NCI-H526 (cell line): ENCODE data around the gene PRAF2.

Experiments
- DNase-seq, 2 experiments: peaks; one replicate each; lab custom pipeline; 2025; lab: John Stamatoyannopoulos, UW

Gene PRAF2, protein sequence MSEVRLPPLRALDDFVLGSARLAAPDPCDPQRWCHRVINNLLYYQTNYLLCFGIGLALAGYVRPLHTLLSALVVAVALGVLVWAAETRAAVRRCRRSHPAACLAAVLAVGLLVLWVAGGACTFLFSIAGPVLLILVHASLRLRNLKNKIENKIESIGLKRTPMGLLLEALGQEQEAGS

DNA sequence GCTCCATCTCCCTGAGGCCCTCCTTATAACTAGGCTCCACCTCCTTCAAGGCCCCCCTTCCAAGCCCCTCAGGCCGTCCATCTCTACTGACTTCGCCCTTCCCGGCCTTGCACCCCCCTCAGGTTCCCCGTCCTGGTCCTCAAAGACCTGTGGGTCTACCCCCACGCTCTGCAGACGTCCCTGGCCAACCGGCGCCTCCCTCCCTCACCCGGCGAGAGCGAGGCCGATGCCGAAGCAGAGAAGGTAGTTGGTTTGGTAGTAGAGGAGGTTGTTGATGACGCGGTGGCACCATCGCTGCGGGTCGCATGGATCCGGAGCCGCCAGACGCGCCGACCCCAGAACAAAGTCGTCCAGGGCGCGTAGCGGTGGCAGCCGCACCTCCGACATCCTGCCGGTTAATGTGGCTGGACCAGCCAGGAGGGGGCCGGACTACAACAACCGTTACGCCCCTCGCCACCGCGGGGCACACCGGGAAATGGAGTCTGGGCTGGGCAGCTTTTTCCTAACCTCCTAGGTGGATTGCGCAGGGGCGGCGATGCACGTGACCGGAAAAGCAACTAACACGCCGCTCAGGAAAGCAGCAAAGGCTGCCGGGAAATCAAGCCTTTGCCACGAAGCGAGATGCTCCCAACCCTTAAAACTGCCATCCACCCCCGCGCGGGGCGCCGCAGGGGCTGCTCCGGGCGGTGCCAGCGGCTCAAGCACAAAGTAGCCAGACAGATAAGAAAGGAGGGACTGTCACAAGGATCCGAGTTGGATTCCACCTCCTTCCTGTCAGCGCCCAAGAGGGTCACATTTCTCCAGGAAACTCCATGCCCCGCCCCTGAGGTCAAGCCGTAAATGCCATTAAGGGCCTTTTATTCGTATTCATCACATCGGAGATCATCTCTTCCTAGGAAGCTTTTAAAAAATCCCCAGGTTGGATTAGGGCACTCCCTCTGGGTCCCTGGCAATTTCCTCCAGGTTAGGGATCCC lies at the start of gene PRAF2:
Gene PRAF2, minus strand, starts transcription at position 402 of the 975 bp plus-strand sequence. Its CDS starts 15 bp downstream, at position 387.
- DNase-seq = peak; percentile 86 to 94

DNA sequence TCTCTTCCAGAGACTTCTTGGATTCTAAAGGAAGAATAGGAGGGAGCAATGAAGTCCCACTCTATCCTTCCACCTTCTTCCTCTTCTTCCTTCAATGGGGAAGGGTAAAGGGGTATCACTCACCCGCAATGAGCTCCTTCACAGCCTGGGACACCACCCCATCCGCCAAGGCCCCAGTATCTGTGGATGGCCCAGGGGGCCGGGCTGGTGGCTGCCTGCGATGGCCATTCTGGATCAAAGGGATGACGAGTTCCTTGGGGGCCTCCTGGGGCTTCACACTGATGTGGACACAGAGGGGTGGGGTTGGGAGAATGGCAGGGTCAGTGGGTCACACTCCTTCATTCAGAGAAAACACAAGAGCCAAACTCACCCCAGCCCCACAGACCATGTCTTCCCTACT lies 48.7 kb upstream of the PRAF2 start:
- no peak for DNase-seq

DNA sequence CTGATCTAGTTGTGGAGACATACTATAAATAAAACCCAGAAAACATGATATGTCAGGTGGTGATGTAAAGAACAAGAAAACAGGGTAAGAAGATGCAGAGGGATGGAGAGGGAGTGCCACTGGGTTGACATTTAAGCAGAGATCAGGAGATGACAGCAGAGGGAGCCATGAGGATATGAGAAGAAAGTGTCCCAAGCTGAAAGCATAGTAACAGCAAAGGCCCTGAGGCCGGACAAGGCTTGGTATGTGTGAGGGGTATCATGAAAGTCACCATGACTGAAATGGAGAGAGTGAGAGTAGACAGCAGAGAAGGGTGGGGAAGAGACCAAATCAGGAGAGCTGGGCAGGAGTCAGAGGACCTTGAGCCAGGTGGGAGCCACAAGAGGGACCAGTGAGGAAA lies 46.3 kb upstream of the PRAF2 start:
- DNase-seq = peak in 1 of 2 experiments; percentile 18

DNA sequence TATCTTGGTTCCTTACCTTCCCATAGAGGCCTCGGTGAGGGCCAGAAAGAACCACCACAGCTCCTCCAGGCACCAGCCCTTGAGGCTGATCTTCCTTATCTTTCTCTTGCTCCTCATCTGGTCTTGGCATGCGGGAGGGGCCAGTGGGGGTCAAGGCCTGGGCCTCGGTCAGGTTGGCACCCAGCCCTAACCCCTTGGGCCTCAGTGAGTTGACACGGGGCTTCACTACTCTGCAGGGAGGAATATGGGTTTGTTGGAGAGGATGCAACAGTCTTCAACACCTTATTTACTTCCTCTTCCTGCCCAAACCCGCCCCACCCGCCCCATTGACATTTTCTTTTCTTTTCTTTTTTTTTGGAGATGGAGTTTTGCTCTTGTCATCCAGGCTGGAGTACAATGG lies 43.8 kb upstream of the PRAF2 start:
- no peak for DNase-seq

DNA sequence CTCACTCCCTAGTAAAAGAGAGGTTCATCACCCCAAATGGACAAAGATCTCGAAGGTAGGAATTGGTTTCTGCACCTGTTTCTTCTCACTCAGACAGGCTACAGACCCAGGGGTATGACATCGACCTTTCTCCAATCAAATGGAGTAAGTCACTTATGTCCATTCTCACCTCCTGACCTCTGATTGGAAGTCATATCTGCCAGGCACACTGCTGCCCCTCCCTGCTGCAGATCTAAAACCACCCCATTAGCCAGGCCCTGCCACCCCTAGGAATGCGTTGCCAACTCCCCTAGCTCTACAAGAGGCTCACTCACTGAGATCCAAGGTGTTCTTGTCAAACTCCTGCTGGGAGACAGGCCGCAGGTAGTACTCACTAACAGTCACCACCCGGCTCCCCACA lies 42.9 kb upstream of the PRAF2 start:
- no peak for DNase-seq

DNA sequence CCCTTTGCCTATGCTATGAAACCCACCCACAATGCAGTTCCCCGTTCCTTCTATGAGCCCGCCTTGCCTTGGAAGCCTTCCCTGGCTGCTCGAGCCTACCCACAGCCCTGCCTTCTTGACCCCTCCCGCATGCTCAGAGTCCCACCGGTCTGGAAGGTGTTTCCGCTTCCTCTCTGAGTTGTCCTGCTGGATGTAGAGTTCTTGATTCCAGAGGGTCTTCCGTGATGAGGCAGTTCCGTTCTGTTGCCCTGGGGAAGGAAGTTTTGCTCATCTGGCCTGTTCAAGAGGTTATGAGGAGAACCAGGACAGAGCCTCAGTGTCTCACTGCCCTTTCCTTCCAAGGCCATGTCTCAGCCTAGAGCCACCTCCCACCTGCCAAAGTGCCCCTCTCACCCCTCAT lies 42.3 kb upstream of the PRAF2 start:
- no peak for DNase-seq

DNA sequence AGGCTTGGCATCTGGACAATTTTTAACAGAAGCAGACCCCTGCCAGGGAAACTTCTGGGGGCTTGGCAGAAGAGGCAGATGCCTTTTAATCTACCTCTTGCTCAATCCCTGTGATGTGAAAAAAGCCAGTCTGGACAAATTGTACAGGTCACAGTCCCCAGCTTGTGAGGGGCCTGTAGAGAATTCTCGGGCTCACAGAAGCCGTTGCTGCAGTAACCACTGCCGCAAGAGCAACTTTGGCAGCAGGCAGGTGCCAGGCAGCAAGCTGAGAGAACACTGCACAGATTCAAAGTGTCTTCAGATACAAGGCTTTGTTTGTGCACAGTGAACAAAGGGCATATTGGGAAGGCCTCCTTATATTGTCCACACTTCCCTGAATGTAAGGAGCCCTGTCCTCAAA lies 38.0 kb upstream of the PRAF2 start:
- no peak for DNase-seq

DNA sequence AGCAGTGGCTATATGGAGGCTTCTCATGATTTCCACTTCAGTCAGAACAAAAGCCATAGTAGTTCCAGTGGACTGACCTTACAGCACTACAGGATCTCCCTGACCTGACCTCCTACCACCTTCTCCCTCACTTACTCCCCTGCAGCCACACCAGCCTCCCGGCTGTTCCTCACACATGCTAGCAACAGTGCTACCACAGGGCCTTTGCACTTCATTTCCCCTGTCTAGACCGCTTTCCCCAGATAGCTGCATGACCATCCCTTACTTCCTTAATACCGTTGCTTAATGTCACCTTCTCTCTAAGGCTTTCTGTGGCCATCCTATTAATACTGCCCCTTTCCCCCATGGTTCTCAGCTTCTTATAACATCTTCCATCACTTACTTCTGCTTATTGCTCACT lies 36.6 kb upstream of the PRAF2 start:
- DNase-seq = no peak

DNA sequence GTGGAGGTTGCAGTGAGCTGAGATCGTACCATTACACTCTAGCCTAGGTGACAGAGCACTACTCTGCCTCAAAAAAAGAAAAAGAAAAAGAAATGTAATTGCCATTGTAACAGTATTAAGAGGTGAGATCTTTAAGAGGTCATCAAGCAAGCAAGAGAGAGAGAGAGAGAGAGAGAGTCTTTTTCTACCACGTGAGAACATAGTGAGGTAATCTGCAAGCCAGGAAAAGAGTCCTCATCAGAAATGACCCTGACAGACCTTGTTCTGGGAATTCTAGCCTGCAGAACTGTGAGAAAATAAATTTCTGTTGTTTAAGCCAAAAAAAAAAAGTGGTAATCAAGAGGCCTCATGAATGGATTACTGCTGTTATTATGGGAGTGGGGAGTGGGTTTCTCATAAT lies 34.8 kb upstream of the PRAF2 start:
- no peak for DNase-seq

DNA sequence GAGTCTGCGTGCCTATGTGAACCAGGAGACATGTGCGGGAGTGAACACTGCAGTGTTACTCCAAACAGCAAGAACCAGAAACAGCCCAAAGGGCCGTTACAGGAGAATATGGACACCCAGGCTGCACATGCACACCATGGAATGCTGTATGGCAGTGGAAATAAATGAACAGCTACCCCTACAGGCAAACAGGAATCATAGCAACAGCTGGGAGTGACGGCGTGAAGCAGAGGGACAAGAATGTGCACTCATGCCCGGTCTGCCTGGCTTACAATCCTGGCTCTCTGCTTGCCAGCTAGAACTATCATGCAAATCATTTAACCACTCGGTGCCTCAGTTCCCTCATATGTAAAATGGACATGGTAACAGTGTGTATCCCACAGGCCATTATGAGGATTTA lies 33.1 kb upstream of the PRAF2 start:
- peak in 1 of 2 experiments; percentile 57 for DNase-seq

DNA sequence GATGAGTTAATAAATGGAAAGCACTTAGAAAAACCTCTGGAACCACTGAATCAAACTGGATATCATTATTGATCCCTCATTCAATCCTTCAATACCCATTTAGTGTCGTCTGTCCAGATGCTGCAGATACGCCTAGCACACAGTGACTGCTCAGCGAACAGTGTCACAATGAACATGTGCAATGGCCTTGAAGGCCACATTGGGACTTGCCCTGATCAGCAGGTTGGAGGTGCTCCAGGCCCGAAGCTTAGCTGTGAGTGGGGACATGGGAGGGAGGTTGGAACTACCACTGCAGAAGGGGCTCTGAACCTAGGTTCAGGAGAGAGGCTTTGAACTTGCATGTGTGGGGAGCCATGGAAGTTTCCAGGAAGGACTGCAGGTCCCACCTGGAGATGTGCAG lies 32.5 kb upstream of the PRAF2 start:
- DNase-seq = no peak

DNA sequence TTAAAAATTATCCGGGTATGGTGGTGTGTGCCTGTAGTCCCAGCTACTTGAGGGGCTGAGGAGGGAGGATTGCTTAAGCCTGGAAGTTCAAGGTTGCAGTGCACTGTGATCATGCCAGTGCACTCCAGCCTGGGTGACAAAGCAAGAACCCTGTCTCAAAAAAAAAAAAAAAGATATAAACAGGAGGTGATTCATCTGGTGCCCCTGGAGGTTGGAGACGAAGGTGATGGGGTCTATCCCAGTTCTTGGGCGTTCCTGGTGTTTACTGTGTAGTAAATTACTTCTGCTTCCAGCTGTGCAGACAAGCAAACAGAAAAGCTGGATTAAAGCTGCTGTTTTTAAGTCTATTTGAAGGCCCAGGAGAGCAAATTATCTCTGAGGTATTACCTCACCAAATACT lies 29.8 kb upstream of the PRAF2 start:
- DNase-seq = no peak

DNA sequence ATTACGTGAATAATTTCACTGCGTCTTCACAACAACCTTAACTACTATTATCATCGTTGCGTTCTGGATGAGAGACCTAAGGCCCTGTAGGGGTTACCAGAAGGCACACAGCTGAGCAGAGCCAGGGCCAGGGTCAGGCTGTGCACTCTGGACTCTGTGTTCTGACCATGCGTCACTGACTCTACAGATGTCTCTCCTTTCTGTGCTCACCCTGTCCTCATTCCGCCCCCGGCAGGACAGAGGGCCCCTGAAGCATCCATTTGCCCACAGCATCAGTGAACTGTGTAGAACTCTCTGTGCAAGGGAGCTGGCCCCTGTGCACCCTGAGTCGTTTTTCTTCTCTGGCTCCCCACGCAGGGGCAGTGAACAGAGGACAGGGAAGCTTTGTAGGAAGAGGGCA lies 28.4 kb upstream of the PRAF2 start:
- DNase-seq = no peak

DNA sequence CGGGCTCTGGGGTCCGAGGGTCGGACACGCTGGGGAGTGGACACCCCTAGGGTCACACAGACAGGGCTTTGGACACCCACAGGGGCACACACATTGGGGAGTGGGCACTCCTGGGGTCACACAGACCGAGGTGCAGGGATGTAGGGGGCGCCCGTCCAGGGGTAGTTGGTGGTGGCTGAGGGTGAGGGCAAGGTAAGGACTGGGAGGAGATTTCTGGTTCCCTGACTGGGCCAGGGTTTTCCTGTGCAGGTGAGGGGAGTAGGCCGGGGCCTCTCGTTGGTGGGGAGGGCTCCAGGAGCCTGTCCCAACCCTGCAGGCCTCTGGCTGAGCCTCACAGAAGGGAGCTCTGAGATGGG lies 27.8 kb upstream of the PRAF2 start:
- DNase-seq = no peak

DNA sequence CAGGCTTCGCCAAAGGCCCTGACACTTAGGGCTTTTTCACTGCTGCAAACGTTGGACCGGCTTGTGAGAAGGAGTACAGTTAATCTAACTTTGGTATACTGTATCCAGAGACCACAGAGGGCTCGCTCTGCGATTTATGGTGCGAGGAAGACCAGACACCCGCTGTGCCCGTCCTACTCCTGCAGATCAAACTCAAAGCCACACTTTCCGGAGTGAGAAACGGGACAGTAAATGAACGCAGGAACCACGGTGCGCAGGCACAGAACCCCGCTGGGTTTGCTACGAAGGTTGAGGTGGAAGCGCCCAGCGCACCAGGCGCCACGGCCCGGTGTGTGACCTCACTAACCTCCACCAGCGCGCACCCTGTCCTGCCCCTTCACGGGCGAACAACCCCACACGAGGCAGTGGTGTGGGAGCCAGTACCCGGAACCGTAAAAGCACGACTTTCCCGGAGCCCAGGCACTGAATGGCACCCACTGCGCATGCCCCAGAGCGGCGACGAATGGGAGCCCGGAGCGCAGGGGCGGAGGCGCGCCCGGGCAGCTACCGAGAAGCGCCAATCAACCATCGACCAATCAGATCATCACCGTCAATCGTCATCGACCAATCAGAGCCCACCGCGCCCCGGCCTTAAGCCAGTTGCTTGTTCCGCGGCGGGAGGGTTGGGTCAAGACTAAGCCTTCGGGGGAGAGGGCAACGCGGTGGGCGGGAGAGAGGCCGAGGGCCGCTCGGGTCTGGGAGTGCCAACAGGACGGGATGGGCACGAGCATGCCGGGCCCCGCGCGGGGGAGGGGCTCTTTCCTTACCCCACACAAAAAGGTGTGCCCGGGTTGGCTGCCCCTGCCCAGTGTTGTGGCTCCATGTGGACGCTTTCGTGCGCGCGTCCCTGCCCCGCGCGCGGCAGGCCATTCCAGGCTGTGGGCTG lies 27.2 kb upstream of the PRAF2 start:
- peak; percentile 90 to 96 for DNase-seq

DNA sequence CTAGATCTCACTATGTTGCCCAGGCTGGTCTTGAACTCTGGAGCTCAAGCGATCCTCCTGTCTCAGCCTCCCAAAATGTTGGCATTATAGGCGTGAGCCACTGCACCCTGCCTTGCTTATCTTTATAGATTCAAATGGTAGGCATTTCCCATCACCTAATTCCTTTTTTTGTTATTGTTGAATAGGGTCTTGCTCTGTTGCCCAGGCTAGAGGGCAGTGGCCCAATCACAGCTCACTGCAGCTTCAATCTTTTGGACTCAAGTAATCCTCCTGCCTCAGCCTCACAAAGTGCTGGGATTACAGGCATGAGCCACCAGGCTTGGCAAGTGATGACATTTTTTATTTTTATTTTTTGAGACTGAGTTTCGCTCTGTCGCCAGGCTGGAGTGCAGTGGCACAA lies 22.6 kb upstream of the PRAF2 start:
- DNase-seq = no peak

DNA sequence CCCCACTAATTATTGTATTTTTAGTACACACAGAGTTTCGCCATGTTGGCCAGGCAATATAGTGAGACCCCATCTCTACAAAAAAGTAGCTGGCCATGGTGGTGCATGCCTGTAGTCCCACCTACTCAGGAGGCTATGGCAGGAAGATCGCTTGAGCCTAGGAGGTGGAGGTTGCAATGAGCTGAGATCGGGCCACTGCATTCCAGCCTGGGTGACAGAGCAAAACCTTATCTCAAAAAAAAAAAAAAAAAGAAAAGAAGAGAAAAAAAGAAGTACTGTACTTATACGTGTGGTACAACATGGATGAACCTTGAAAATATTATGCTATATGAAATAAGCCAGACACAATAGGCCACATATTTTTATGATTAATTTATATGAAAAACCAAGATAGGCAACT lies 15.8 kb upstream of the PRAF2 start:
- no peak for DNase-seq

DNA sequence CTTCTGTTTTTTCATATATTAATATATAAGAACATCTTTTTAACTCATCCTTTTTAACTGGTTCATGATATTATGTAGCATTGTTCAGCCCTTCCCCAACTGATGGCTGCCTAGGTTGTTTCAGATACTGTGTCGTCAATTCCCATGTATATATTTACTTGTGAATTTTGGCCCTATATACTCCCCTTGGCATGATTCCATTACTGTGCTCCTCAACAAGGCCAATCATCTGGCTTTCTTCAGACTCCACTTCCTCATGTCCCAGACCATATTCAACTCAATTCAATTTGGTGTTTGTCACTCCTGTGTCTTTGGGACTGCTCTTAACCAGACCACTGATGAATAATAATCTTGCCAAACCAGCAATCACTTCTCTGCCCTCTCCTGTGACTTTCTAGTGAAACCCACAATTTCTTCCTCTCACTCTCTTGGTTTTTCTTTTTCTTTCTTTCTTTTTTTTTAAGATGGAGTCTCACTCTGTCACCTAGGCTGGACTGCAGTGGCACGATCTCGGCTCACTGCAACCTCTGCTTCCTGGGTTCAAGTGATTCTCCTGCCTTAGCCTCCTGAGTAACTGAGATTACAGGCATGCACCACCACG lies 8.6 kb upstream of the PRAF2 start:
- no peak for DNase-seq

DNA sequence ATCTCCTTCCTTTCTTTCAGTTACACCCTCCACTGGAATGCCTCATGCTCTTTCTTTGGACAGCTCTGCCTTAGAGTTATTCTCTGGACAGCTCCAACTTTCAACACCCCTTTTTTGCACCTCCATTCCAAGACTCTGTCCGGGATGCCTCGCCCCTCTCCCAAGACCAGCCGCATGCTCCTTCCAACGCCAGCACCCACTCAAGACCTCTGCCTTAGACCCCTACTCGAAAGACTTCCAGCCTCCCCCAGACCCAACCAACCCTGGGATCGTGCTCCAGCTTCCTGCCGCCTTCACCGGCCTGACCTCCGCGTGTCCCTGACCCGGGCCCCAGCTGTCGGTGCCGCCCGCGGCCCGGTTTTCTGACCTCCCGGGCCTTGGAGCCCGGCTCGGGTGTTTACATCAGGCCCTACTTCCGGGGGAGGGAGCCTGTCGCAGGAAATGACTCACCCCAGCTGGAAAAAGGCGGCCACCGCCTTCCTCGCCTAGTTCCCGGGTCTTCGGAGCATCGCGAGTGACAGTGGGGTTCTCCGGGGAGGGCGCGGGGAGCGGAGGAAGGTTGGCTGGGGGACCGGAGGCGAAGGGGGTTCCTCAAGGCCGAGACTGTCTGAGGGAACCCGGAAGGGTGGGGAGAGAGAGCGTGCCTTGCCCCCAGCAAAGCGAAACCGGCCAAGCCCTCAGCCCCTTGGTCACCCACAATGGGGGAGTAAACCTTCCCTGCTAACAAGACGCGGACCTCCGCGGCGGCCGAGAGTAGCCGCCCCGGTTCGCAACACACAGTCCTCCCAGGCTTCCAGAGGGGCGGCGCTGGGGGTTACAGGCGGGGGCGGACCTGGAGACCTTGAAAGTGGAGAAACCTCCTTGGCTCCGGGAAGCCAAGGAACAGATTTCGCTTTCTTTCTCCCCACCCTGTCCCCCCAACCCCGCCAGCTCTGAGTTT lies 6.0 kb upstream of the PRAF2 start, which contains the start of gene WDR45:
Gene WDR45, minus strand, starts transcription at position 399 of the 940 bp plus-strand sequence. CDS start 1,792 bp downstream, outside the sequence.
- DNase-seq = peak in 1 of 2 experiments; percentile 50

DNA sequence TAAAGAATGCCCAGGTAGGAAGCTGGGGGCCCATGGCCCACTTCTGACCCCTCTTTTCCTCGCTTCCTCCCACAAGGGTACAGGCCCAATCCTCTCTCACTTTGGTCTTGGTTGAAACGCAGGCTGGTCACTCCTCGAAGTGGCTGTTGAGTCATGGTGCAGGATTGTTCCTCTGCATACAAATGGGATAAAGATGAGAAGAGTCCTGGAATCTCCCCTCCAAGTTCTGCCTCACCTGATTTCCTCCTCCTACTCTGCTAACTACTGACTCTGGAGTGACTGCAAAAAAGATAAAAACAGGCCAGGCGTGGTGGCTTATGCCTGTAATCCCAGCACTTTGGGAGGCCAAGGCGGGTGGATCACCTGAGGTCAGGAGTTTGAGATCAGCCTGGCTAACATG lies 4.1 kb upstream of the PRAF2 start:
- DNase-seq = no peak

DNA sequence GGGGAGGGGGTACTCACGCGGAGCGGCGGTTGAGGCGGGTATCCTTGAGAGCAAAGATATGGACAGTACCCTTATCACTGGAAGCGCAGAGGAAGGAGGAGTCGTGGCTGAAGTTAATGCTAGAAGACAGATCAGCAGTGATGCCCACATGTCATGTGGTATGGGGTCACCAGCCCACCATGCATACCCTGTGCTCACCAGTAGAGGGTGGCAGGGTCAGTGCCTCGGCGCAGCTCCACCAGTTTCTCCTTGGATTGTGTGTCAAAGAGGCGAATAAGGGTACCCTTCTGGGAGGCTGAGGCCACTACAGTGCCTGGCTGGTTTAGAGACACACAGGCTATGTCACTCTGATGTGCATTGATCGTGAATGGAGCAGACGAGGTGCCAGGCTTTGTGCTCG lies 1.5 kb upstream of the PRAF2 start:
- no peak for DNase-seq
